ENCODE measurements around the gene ZNF275.
"Not testable (repeated sequence)": the region's sequence is repeated elsewhere in the genome, so short reads cannot be mapped to it uniquely, and the experiment has no call there.

DNA sequence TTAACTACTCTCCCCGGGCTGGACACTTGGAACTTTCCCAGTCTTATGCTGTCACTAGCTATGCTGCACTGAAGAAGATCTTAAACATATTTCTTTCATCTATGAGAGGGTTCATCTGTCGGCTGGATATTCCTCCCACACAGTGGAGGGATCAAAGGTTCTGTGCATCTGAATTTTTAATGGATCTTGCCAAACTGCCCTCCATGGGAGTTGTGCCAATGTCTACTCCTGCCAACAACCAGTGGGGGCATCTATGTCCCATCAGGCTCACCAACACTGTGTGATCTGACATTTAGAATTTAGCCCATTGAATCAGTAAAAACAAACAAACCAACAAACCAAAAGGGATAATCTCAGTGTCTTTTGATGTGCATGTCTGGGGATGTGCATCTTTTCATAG, 45.1 kb upstream of the ZNF275 start:
- TF ChIP-seq CTCF (IDR thresholded peaks at IDR 0.05; ENCODE audit: low read depth, low read length, missing input control); RAD21 (IDR thresholded peaks at IDR 0.05); ZBTB33 (IDR thresholded peaks at IDR 0.05); TAF1 (conservative IDR thresholded peaks at IDR 0.05); GABPA (IDR thresholded peaks at IDR 0.05 in 1 of 2, conservative IDR thresholded peaks at IDR 0.05 in 1 of 2); EGR1 (IDR thresholded peaks at IDR 0.05; ENCODE audit: low read depth in 2 of 2); REST (IDR thresholded peaks at IDR 0.05); JUND (IDR thresholded peaks at IDR 0.05); YY1 (IDR thresholded peaks at IDR 0.05): not testable (repeated sequence)

Data from liver (tissue), 3 donors.